ENCODE data around the gene AZIN2.
A peak's percentile ranks its signal among the peaks of the same experiment; 100 is the strongest.

AZIN2 gene

DNA sequence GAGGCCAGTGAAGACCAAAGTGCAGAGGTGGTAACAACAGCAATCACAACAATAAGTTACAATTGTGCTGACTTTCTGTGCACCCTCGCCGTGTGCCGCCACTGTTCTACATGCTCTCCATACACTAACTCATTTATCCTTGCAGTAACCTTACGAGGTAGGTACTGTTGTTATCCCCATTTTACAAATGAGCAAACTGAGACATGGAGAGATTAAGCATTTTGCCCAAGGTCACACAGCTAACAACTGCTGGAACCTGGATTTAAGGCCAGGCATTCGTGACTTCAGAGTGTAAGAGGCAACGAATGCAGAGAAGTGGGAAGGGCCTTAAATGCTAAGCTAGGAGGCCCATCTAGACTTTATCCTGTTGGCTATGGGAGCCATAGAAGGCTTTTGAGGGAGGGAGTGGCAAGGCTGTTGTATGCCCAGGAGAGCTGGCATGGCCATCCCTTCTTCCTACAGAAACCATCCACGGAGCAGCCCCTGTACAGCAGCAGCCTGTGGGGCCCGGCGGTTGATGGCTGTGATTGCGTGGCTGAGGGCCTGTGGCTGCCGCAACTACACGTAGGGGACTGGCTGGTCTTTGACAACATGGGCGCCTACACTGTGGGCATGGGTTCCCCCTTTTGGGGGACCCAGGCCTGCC lies 36.6 kb downstream of the AZIN2 start:
- Histone ChIP-seq H2AFZ (ENCODE audit: low read depth, low read length) (no peak overlapping the region), H3K79me2 (ENCODE audit: low read length) (no peaks in the 10 kb centered on the region), H4K20me1 (ENCODE audit: insufficient read depth, low read length) (no peaks in the 10 kb centered on the region), H3K27me3 (ENCODE audit: low read depth, low read length) (no peaks in the 10 kb centered on the region), H3K27ac (ENCODE audit: low read length) (no peak overlapping the region), H3K9me3 (ENCODE audit: insufficient read depth, low read length) (no peaks in the 10 kb centered on the region), H3K4me1 (ENCODE audit: low read length) (peaks cover 15% of the 10 kb centered on the region), H3K4me3 (ENCODE audit: low read length) (no peak overlapping the region), H3K4me2 (ENCODE audit: low read length) (no peak overlapping the region), H3K36me3 (replicated peaks; ENCODE audit: low read depth, low read length) (no peaks in the 10 kb centered on the region), H3K9ac (ENCODE audit: low read length) (no peak overlapping the region)
- TF ChIP-seq EZH2phosphoT487 (IDR thresholded peaks at IDR 0.05; ENCODE audit: low read depth) = no peak
- no peak for TF ChIP-seq CTCF (IDR thresholded peaks at IDR 0.05; ENCODE audit: low read depth, low read length)

DNA sequence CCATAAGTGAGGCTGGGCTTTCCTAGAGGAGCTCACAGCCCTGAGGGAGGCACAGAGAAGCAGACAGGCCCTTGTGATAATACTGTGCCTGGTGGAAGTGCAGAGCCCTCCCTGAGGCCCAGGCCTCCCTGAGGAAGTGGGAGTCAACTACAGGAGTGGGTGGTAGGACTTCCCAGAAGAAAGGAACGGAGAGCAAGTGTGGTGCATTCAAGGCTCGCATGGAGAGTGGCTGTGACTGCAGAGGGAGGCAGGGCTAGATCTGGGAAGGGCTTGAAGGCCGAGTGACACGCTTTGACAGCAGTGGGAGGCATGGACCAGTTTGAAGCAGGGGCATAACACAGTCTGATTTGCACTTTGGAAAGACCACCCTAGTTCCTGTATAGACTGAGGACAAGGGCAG lies 37.3 kb downstream of the AZIN2 start:
- Histone ChIP-seq H4K20me1 (ENCODE audit: insufficient read depth, low read length) (no peaks in the 10 kb centered on the region), H3K4me2 (ENCODE audit: low read length) (no peak overlapping the region), H3K9me3 (ENCODE audit: insufficient read depth, low read length) (no peaks in the 10 kb centered on the region), H3K4me1 (ENCODE audit: low read length) (peaks cover 15% of the 10 kb centered on the region), H3K9ac (ENCODE audit: low read length) (no peak overlapping the region), H3K27me3 (ENCODE audit: low read depth, low read length) (no peaks in the 10 kb centered on the region), H2AFZ (ENCODE audit: low read depth, low read length) (no peak overlapping the region), H3K4me3 (ENCODE audit: low read length) (no peak overlapping the region), H3K27ac (ENCODE audit: low read length) (no peak overlapping the region), H3K36me3 (replicated peaks; ENCODE audit: low read depth, low read length) (no peaks in the 10 kb centered on the region), H3K79me2 (ENCODE audit: low read length) (no peaks in the 10 kb centered on the region)
- no peak for TF ChIP-seq EZH2phosphoT487 (IDR thresholded peaks at IDR 0.05; ENCODE audit: low read depth)
- TF ChIP-seq CTCF (IDR thresholded peaks at IDR 0.05; ENCODE audit: low read depth, low read length) = no peak

GRCh38 chr1:33119050-33119449 lies 38.1 kb downstream of the AZIN2 start:
- Histone ChIP-seq H3K4me2 (ENCODE audit: low read length) (no peak overlapping the region), H3K4me1 (ENCODE audit: low read length) (peaks cover 15% of the 10 kb centered on the region), H3K79me2 (ENCODE audit: low read length) (no peaks in the 10 kb centered on the region), H3K4me3 (ENCODE audit: low read length) (no peak overlapping the region), H3K36me3 (replicated peaks; ENCODE audit: low read depth, low read length) (no peaks in the 10 kb centered on the region), H2AFZ (ENCODE audit: low read depth, low read length) (no peak overlapping the region), H3K9ac (ENCODE audit: low read length) (no peak overlapping the region), H3K27me3 (ENCODE audit: low read depth, low read length) (no peaks in the 10 kb centered on the region), H3K27ac (ENCODE audit: low read length) (no peak overlapping the region), H4K20me1 (ENCODE audit: insufficient read depth, low read length) (no peaks in the 10 kb centered on the region), H3K9me3 (ENCODE audit: insufficient read depth, low read length) (no peaks in the 10 kb centered on the region)
- TF ChIP-seq EZH2phosphoT487 (IDR thresholded peaks at IDR 0.05; ENCODE audit: low read depth) (no peak), CTCF (IDR thresholded peaks at IDR 0.05; ENCODE audit: low read depth, low read length) (no peak)

DNA sequence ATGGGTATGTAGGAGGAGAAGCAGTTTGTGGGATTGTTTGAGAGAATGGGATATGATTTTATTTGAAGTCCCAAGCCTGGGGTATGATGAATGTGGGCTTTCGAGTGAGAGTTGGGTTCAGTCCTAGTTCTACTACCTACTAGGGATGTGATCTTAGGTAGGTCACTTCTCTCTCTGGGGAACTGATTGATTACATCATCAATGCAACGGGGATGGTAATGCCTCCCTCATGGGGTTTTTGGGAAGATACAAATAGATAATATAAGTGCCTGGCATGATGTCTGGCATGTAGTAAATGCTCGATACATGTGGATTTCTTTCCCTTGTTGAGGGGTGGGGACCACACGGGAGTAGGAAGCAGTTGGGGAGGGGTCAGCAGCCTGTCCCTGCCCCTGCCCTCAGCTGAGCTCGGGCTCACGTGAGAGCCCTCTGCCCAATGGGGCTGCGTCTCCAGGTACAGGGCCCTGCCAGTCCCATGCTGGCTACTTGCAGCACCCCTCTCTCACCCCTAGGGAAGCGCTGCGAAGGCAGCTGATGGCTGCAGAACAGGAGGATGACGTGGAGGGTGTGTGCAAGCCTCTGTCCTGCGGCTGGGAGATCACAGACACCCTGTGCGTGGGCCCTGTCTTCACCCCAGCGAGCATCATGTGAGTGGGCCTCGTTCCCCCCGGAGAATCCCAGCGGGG lies 38.7 kb downstream of the AZIN2 start:
- Histone ChIP-seq H3K9me3 (ENCODE audit: insufficient read depth, low read length) (no peaks in the 10 kb centered on the region), H2AFZ (ENCODE audit: low read depth, low read length) (peak overlapping the region; percentile 94), H3K27ac (ENCODE audit: low read length) (no peak overlapping the region), H3K4me3 (ENCODE audit: low read length) (peak overlapping the region; percentile 62), H3K4me2 (ENCODE audit: low read length) (peak overlapping the region; percentile 62), H3K9ac (ENCODE audit: low read length) (peak overlapping the region; percentile 49), H4K20me1 (ENCODE audit: insufficient read depth, low read length) (no peaks in the 10 kb centered on the region), H3K4me1 (ENCODE audit: low read length) (peaks cover 15% of the 10 kb centered on the region), H3K79me2 (ENCODE audit: low read length) (no peaks in the 10 kb centered on the region), H3K36me3 (replicated peaks; ENCODE audit: low read depth, low read length) (no peaks in the 10 kb centered on the region), H3K27me3 (ENCODE audit: low read depth, low read length) (no peaks in the 10 kb centered on the region)
- no peak for TF ChIP-seq EZH2phosphoT487 (IDR thresholded peaks at IDR 0.05; ENCODE audit: low read depth)
- TF ChIP-seq CTCF (IDR thresholded peaks at IDR 0.05; ENCODE audit: low read depth, low read length) = no peak
